Keratinocyte (primary cell): ENCODE results near the gene BEST3. TPM values are rescaled to one million over a fixed set of nuclear protein-coding genes. Genes with fewer than 3 reads are reported as not detected.
A peak's percentile ranks its signal among the peaks of the same experiment; 100 is the strongest.

Source experiments
- DNase-seq: peaks from one replicate; pipeline ENCODE4 v3.0.0-alpha.2; 2011; ENCODE audit warnings: low read depth, missing footprints, low spot score
- FAIRE-seq: peaks from 2 replicates; lab custom pipeline; 2011; peaks lifted over from hg19 to GRCh38; lab: Jason Lieb, UNC
- H2AFZ ChIP-seq: 2 replicates; pipeline ENCODE4 v1.6.0; 2012; ENCODE audit warnings: low read length, control low read depth, inconsistent platforms; ENCODE audit not compliant: control insufficient read depth
- H3K27ac ChIP-seq: 2 replicates; pipeline ENCODE4 v1.5.1; 2011; ENCODE audit warnings: low read length; ENCODE audit not compliant: control insufficient read depth, insufficient read depth
- H3K27me3 ChIP-seq: 3 replicates; pipeline ENCODE4 v1.6.0; 2011; ENCODE audit warnings: low read length; ENCODE audit not compliant: control insufficient read depth, insufficient read depth; ENCODE audit errors: extremely low read depth
- H3K36me3 ChIP-seq, 2 experiments: 2 replicates in 1 of 2; 3 replicates in 1 of 2; pipeline ENCODE4 v1.5.1; 2011; ENCODE audit warnings: low read length in 2 of 2, mild to moderate bottlenecking in 1 of 2; ENCODE audit not compliant: control insufficient read depth in 2 of 2, insufficient read depth in 2 of 2; ENCODE audit errors: extremely low read depth in 1 of 2
- H3K4me1 ChIP-seq: 3 replicates; pipeline ENCODE4 v1.5.1; 2011; ENCODE audit warnings: low read length; ENCODE audit not compliant: control insufficient read depth, insufficient read depth; ENCODE audit errors: extremely low read depth
- H3K4me2 ChIP-seq: 3 replicates; pipeline ENCODE4 v1.6.0; 2011; ENCODE audit warnings: low read depth, low read length; ENCODE audit not compliant: control insufficient read depth, insufficient read depth; ENCODE audit errors: extremely low read depth
- H3K4me3 ChIP-seq, 3 experiments: fragments of 200-600 bp in 1 of 3; sonication (generic) in 1 of 3; 2 replicates in 2 of 3; 3 replicates in 1 of 3; pipeline ENCODE4 v1.5.1; 2011 to 2016; ENCODE audit warnings: low read length in 3 of 3, mild to moderate bottlenecking in 3 of 3, control low read depth in 2 of 3, inconsistent platforms in 1 of 3, low read depth in 1 of 3, mixed read lengths in 1 of 3, mixed run types in 1 of 3, moderate library complexity in 1 of 3; ENCODE audit not compliant: control insufficient read depth in 2 of 3, insufficient read depth in 2 of 3; ENCODE audit errors: extremely low read depth in 1 of 3
- H3K79me2 ChIP-seq: 2 replicates; pipeline ENCODE4 v1.6.0; 2012; ENCODE audit warnings: low read length; ENCODE audit not compliant: control insufficient read depth, insufficient read depth
- H3K9ac ChIP-seq: 3 replicates; pipeline ENCODE4 v1.6.0; 2011; ENCODE audit warnings: low read length; ENCODE audit not compliant: control insufficient read depth, insufficient read depth; ENCODE audit errors: extremely low read depth
- H3K9me1 ChIP-seq: 3 replicates; pipeline ENCODE4 v1.6.0; 2011; ENCODE audit warnings: low read length; ENCODE audit not compliant: control insufficient read depth, insufficient read depth; ENCODE audit errors: extremely low read depth
- H3K9me3 ChIP-seq: 2 replicates; pipeline ENCODE4 v1.5.1; 2012; ENCODE audit warnings: low read depth, low read length; ENCODE audit not compliant: control insufficient read depth
- H4K20me1 ChIP-seq: 3 replicates; pipeline ENCODE4 v1.6.0; 2011; ENCODE audit warnings: low read length; ENCODE audit not compliant: control insufficient read depth, insufficient read depth; ENCODE audit errors: extremely low read depth
- EZH2 ChIP-seq: IDR thresholded peaks from one replicate; pipeline ENCODE4 v1.6.1; 2012; ENCODE audit warnings: inconsistent platforms, mild to moderate bottlenecking, low read length, moderate library complexity
- dilution Hi-C: fragments of 300-500 bp; cut with MboI; formaldehyde crosslinking; loops from one replicate; pipeline ENCODE4 v1.7.0; 2020; ENCODE audit warnings: low sequenced_read_pairs; ENCODE audit not compliant: extremely low pct_ligation_motif_present
- polyA plus RNA-seq, 5 experiments: library from polyadenylated mRNA; depleted of rRNA in 3 of 5; stranded (reverse) in 3 of 5; stranded (forward) in 1 of 5; unstranded in 1 of 5; fragments of >200 nt; gene quantifications; 1 replicate in 1 of 5; 2 replicates in 3 of 5; 3 replicates in 1 of 5; pipeline versions ENCODE4 v1.2.1 to v1.2.3, GENCODE V29; 2011 to 2012; ENCODE audit warnings: missing spikeins in 2 of 5, low read depth in 1 of 5, low replicate concordance in 1 of 5
- TF ChIP-seq, protein P1 (sequence below), 3 experiments: IDR thresholded peaks in 1 of 3; conservative IDR thresholded peaks in 1 of 3; optimal IDR thresholded peaks in 1 of 3; 2 replicates in 2 of 3; 3 replicates in 1 of 3; pipeline versions ENCODE3 to v1.5.1; 2011; ENCODE audit warnings: low read length in 3 of 3, mild to moderate bottlenecking in 3 of 3, moderate library complexity in 2 of 3, control low read depth in 1 of 3, inconsistent platforms in 1 of 3; ENCODE audit not compliant: insufficient read depth in 2 of 3; ENCODE audit errors: extremely low read depth in 1 of 3

BEST3 gene
- polyA plus RNA-seq, 1 donor (not counting 4 experiments of a cell fraction or from before 2014, with no cell fraction given) = 0.07 TPM

DNA sequence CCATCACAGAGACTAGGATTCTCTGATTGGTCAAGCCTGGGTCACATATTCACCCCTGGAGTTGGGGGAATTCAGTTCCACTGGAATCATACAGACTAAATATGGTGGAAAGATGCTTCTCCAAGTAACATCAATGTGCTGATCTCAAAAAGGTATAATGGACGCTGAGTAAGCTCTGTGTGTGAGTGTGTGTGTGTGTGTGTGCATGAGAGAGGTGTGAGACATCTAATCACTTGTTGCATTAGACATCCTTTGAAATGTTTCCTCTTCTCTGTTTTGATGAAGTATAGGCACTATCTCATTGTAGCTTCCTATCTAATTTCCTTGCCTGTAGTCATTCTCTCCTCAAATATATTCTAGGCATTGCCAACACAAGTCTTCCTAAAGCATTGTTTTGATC lies 34.5 kb upstream of the BEST3 start:
- no peak for FAIRE-seq
- H3K36me3 ChIP-seq = no peaks in the 10 kb centered on the region
- dilution Hi-C loops = no loop called here
- H3K9me1 ChIP-seq = no peaks in the 10 kb centered on the region
- H3K27ac ChIP-seq = no peak overlapping the region
- peaks cover 12% of the 10 kb centered on the region for H3K4me1 ChIP-seq
- H3K27me3 ChIP-seq = no peaks in the 10 kb centered on the region
- no peak overlapping the region for H2AFZ ChIP-seq
- H3K9me3 ChIP-seq = no peaks in the 10 kb centered on the region
- no peaks in the 10 kb centered on the region for H3K79me2 ChIP-seq
- no peak overlapping the region for H3K4me3 ChIP-seq
- H3K9ac ChIP-seq = no peak overlapping the region
- TF ChIP-seq, protein P1, sequence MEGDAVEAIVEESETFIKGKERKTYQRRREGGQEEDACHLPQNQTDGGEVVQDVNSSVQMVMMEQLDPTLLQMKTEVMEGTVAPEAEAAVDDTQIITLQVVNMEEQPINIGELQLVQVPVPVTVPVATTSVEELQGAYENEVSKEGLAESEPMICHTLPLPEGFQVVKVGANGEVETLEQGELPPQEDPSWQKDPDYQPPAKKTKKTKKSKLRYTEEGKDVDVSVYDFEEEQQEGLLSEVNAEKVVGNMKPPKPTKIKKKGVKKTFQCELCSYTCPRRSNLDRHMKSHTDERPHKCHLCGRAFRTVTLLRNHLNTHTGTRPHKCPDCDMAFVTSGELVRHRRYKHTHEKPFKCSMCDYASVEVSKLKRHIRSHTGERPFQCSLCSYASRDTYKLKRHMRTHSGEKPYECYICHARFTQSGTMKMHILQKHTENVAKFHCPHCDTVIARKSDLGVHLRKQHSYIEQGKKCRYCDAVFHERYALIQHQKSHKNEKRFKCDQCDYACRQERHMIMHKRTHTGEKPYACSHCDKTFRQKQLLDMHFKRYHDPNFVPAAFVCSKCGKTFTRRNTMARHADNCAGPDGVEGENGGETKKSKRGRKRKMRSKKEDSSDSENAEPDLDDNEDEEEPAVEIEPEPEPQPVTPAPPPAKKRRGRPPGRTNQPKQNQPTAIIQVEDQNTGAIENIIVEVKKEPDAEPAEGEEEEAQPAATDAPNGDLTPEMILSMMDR (optimal IDR thresholded peaks at IDR 0.05 in 1 of 3, IDR thresholded peaks at IDR 0.05 in 1 of 3, conservative IDR thresholded peaks at IDR 0.05 in 1 of 3; ENCODE audit: extremely low read depth in 1 of 3, insufficient read depth in 2 of 3, low read length in 3 of 3) = no peak
- TF ChIP-seq EZH2 = no peak
- DNase-seq = no peak
- no peaks in the 10 kb centered on the region for H4K20me1 ChIP-seq
- no peak overlapping the region for H3K4me2 ChIP-seq

DNA sequence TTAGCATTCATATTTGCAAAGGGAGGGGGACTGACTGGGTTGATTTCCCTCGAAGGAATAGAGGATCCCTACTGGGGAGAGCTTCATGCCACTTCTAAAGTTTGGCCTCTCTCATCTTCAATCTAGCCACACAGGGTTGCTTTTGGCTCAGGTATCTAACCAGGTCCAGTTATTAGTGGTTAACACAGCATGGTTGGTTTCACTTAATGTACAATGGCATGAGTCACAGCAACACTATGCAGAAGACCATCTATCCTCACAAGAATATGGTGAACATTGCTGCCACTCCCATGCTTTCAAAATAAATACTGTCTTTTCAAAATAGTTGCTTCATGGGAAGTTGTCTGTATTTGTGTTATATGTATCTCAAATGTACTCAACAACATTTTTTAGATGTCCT lies 33.0 kb upstream of the BEST3 start:
- no peaks in the 10 kb centered on the region for H3K36me3 ChIP-seq
- H2AFZ ChIP-seq = no peak overlapping the region
- peaks cover 8% of the 10 kb centered on the region for H3K4me1 ChIP-seq
- TF ChIP-seq, protein P1 (optimal IDR thresholded peaks at IDR 0.05 in 1 of 3, IDR thresholded peaks at IDR 0.05 in 1 of 3, conservative IDR thresholded peaks at IDR 0.05 in 1 of 3; ENCODE audit: extremely low read depth in 1 of 3, insufficient read depth in 2 of 3, low read length in 3 of 3) = no peak
- TF ChIP-seq EZH2 = no peak
- no peaks in the 10 kb centered on the region for H4K20me1 ChIP-seq
- no peaks in the 10 kb centered on the region for H3K9me3 ChIP-seq
- H3K27me3 ChIP-seq = no peaks in the 10 kb centered on the region
- FAIRE-seq = peak; percentile 77
- no peak for DNase-seq
- H3K9ac ChIP-seq = no peak overlapping the region
- no peaks in the 10 kb centered on the region for H3K79me2 ChIP-seq
- dilution Hi-C loops = no loop called here
- no peaks in the 10 kb centered on the region for H3K9me1 ChIP-seq
- no peak overlapping the region for H3K27ac ChIP-seq
- no peak overlapping the region for H3K4me3 ChIP-seq
- no peak overlapping the region for H3K4me2 ChIP-seq
